ENCODE data around the gene GRIA4.

DNA sequence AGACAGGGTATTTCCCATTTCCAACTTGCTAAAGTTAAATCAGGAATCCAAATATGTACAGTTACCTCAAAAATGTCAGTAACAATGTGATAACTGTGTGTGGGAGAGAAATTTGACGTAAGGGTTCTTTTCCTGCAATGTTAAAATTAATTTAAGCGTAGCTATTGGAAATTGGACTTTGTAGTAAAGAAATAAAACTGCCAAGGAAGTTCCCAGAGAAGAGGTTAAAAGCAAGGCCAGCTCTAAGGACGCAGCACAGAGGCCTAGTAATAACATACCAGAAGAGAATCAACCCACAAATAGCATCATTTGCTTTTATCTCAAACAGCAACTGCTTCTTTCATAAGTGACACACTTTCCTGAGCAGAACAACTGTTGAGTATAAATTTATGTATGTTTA is 36.8 kb upstream of the GRIA4 start:
- TF ChIP-seq POLR2A (IDR thresholded peaks at IDR 0.05) (no peak), CTCF (IDR thresholded peaks at IDR 0.05) (no peak)

Data from heart left ventricle (tissue), 13 donors.